CD4-positive, alpha-beta T cell treated with Interleukin-17A for 1 hour (primary cell): ENCODE results near the gene KCNJ9.

Experiments used
- DNase-seq: peaks from one replicate; pipeline ENCODE4 v3.0.0-alpha.2; 2020

The KCNJ9 gene

DNA sequence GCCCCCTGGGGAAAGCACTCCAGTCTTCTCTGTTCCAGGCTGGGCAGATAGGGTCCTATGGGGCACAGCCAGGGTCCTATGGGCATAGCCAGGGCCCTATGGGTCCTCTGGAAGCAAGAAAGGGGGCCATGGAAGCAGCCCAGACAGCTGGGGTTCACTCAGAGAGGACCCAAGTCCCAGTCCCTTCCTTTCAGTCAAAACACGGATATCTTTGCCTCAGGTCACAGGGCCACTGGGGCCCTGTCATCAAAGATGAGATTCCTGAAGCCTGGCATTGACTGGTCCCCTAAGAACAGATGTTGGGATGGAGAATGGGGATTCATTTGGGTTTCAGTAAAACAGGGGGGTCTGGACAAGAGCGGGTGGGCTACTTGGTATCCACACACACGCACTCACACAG is 8.5 kb downstream of the KCNJ9 start:
- no peak for DNase-seq

- DNase-seq = no peak
Observed at GRCh38 chr1:160090760-160091159, 9.4 kb downstream of the KCNJ9 start.

- no peak for DNase-seq
Observed at GRCh38 chr1:160091666-160092223, 10.4 kb downstream of the KCNJ9 start.

GRCh38 chr1:160092366-160093068 is 11.2 kb downstream of the KCNJ9 start:
- no peak for DNase-seq

DNA sequence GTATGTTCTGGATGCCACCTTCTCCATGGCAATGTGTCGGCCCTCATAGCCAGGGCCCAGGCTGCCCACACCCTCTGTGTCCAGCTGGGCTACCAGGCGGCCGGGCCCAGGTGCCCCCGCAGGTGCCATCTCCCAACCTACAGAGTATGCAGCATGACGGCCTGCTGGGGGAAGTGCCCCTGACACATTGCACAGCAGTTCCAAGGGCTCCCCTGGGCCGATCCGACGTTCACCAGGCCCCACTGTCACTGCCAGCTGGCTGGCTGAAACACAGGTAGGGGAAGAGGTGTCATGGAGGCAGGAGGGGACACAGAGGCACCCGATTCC is 11.7 kb downstream of the KCNJ9 start:
- no peak for DNase-seq

GRCh38 chr1:160093624-160094290 is 12.4 kb downstream of the KCNJ9 start:
- DNase-seq = no peak

DNA sequence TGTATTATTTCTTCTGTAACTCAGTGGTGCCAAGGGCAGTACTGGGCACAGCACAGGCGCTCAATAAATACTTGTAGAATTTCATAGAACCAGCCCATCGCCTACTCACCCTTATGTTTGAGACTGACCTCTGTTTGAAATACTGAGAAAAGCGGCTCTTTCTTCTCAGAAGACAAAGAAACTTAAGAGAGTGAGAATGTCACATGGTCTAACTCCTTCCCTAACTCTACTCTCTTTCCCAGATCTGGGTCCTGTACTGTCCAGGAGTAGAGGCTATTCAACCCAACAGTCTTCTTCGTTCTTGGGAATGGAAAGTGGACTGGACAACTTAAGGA is 12.9 kb downstream of the KCNJ9 start:
- DNase-seq = no peak

DNA sequence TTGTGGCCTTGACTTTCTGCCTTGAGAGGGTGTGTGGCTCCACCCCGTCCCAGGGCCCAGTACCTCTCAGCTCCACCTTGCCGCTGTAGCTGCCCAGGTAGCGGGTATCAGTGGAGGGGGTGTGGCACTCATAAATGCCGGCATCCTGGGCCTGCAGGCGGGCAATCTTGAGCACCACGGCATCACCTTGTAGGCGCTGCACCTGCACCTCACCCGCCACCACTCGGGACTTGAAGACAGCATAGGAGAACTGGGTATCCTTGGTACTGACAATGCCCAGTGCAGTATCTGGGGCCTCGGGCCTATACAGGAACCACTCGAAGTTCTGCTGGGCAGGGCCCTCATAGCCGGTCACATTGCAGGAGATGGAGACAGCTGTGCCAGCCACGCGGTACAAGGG is 13.5 kb downstream of the KCNJ9 start:
- no peak for DNase-seq

DNA sequence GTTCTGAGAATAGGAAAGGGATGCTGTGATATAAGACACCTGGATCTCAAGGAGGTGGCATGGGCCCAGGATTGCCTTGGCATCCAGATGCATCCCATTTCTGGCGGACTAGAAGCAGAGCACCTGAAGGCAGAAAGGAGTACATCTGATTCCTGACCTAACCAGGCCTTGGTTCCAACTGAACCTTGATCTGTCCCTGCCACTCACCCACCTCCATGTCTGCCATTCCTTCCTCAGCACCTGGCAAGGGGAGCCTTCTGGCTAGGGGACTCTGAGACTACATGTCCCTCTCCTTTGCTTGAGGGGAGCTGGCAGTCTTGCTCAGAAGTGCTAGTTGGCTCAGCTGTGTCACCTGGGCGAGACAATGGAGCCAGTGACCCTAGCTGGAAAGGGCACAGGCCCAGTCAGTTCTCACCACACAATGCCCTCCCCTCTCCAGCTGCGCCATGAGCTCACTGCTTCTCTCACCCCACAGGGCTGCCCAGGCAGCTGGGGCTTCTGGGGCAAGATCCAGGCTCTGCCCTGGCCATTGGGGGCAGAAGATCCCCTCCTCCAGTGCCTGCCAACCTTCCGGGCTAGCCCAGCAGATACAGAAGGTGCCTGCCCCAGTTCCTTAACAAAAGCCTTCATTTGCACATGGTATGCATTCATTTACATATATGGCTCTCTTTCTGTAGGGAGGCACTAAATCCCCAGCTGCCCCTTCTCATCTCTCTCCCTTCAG is 14.2 kb downstream of the KCNJ9 start:
- no peak for DNase-seq

- DNase-seq = no peak
Observed at GRCh38 chr1:160096274-160097116, 15.2 kb downstream of the KCNJ9 start.

GRCh38 chr1:160097151-160097910 is 16.0 kb downstream of the KCNJ9 start:
- DNase-seq = no peak

DNA sequence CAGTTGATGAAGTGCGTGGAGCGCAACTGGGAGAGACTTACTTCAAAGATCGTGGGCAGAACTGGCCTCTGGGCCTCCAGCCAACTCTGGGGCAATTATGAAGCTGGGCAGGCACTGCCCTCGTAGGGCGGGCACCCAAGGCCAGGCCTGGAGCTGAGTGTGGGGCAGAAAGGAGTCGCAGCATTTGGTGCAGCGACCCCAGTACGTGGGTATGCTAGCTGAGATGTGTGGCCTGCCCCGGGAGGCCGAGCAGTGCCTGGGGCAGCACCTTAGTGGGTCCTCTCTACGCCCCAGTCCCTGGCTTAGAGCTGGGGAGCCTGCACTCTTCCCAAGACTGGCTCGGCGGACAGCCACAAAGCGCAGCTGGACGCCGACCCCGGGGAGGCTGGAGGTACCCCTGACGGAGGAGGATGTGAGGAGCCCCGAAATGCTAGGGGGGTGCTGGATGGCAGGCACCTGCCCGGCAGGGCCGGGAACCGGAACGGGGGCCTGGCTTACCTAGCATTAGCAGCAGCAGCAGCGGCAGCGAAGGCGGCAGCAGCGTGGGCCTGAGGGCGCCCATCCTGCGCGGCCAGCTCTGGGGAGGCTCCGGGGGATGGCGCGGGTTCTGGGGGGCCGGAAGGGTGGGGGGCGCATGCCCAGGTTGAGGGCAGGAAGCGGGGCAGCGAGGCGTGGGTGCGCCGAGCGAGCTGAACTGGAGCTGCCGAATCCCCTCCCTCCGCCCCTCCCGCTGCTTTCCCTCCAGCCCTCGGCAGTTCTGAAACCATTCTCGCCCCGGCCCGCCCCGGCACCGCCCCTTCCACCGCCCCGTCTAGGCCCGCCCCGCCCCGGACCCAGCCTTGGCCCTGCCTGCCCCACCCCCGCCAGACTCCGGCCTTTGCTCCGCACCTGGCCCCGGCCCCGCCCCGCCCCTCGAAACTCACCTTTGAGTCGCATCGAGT is 16.8 kb downstream of the KCNJ9 start, which contains the start of gene IGSF8:
IGSF8 (minus strand) TSS at position 709 of the 941 bp plus-strand sequence; CDS start at position 562, 147 bp downstream.
- peak; percentile 95 for DNase-seq

DNA sequence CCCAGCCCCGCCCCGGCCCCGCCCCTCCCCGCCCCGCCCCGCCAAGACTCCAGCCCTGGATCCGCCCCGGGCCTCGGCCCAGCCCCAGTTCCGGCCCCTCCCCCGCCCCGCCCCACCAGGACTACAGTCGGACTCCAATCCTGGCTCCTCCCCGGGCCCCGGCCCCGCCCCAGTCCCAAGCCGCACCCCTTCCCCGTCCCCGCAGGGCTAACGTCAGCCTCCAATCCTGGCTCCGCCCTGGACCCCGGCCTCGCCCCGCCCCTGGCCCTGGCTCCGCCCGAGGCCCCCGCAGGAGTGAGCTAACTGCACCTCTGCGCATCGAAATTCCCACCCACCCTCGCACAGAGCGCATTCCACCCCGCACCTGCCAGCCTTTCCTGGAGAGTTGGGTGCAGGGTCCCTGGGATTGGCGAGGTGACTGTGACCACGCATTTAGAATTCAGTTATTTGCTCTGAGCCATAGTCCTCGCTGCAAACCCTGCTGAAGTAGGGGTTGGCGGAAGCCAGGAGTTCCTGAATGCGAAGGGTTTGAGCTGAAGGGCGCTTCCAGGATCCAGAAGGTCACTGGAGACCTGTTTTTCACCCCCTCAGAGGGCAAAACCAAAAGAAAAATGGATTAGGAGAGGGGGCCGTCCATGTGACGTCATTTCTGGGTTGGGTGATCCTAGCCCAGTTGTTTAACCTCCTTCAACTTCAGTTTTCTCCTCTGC is 17.7 kb downstream of the KCNJ9 start:
- peak; percentile 98 for DNase-seq

- no peak for DNase-seq
Observed at GRCh38 chr1:160099716-160100375, 18.5 kb downstream of the KCNJ9 start.

GRCh38 chr1:160101037-160101716 is 19.8 kb downstream of the KCNJ9 start:
- DNase-seq = peak; percentile 86

GRCh38 chr1:160101717-160102522 is 20.6 kb downstream of the KCNJ9 start:
- DNase-seq = no peak

GRCh38 chr1:160103658-160104408 is 22.5 kb downstream of the KCNJ9 start:
- no peak for DNase-seq
